ENCODE measurements around the gene FOCAD. TPM values are rescaled to one million over a fixed set of nuclear protein-coding genes. Genes with fewer than 3 reads are reported as not detected.

FOCAD gene
- total RNA-seq, 2 donors from 2014 or later, result 32.0 to 76.1 TPM

DNA sequence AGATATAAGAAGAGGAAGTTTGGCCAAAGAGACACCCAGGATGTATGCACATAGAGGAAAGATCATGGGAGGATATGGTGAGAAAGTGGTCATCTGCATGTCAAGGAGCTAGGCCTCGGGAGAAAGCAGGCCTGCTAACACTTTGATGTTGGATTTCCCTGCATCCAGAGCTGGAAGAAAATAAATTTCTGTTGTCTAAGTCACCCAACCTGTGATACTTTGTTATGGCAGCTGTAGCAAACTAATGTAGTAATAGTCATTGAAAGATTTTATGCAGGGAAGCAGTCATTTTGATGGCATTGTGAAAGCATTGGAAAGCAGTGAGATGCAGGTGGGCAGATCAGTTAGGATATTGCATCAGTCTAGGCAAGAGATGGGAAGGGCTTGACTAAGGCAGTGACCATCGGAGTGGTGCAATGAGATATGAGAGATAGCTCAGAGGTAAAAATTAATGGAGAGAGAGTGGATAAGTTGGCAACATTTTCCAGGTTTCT is 24.5 kb upstream of the FOCAD start:
- H3K4me3 ChIP-seq, result no peak overlapping the region
- DNase-seq (ENCODE audit: low spot score), result no peak
- WGBS, result 95% methylated on average over 2 of the region's 2 CpGs
- no peaks in the 10 kb centered on the region for H3K9me3 ChIP-seq
- TF ChIP-seq, protein P1, sequence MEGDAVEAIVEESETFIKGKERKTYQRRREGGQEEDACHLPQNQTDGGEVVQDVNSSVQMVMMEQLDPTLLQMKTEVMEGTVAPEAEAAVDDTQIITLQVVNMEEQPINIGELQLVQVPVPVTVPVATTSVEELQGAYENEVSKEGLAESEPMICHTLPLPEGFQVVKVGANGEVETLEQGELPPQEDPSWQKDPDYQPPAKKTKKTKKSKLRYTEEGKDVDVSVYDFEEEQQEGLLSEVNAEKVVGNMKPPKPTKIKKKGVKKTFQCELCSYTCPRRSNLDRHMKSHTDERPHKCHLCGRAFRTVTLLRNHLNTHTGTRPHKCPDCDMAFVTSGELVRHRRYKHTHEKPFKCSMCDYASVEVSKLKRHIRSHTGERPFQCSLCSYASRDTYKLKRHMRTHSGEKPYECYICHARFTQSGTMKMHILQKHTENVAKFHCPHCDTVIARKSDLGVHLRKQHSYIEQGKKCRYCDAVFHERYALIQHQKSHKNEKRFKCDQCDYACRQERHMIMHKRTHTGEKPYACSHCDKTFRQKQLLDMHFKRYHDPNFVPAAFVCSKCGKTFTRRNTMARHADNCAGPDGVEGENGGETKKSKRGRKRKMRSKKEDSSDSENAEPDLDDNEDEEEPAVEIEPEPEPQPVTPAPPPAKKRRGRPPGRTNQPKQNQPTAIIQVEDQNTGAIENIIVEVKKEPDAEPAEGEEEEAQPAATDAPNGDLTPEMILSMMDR (IDR thresholded peaks at IDR 0.05), result no peak
- TF ChIP-seq POLR2A (IDR thresholded peaks at IDR 0.05) (no peak), POLR2AphosphoS5 (IDR thresholded peaks at IDR 0.05) (no peak)
- no peaks in the 10 kb centered on the region for H3K27me3 ChIP-seq (replicated peaks; ENCODE audit: insufficient read depth)
- H3K27ac ChIP-seq, result no peak overlapping the region
- no peaks in the 10 kb centered on the region for H3K36me3 ChIP-seq
- intact Hi-C loops (cut with DNase I), result no loop called here
- H3K4me1 ChIP-seq (replicated peaks), result no peaks in the 10 kb centered on the region

GRCh38 chr9:20662156-20662555 is 21.9 kb upstream of the FOCAD start:
- H3K4me3 ChIP-seq, result no peak overlapping the region
- no peaks in the 10 kb centered on the region for H3K9me3 ChIP-seq
- H3K4me1 ChIP-seq (replicated peaks), result no peaks in the 10 kb centered on the region
- intact Hi-C loops (cut with DNase I), result no loop called here
- TF ChIP-seq POLR2A (IDR thresholded peaks at IDR 0.05) (no peak), POLR2AphosphoS5 (IDR thresholded peaks at IDR 0.05) (no peak)
- TF ChIP-seq, protein P1 (IDR thresholded peaks at IDR 0.05), result no peak
- H3K27me3 ChIP-seq (replicated peaks; ENCODE audit: insufficient read depth), result no peaks in the 10 kb centered on the region
- WGBS, result 65% methylated on average over 3 of the region's 3 CpGs
- no peaks in the 10 kb centered on the region for H3K36me3 ChIP-seq
- no peak for DNase-seq (ENCODE audit: low spot score)
- H3K27ac ChIP-seq, result no peak overlapping the region

DNA sequence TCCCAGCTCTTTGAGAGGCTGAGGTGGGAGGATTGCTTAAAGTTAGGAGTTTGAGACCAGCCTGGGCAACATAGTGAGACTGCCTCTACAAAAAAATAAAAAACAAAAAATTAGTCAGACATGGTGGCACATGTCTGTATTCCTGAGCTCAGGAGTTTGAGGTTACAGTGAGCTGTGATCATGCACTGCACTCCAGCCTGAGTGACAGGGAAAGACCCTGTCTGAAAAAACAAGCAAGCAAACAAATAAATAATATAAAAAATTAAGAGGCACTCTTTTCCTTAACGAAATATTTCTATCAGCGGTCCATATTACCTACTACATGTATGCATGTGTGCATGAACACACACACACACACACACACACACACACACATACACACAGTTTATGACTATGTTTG is 20.9 kb upstream of the FOCAD start:
- H3K9me3 ChIP-seq, result no peaks in the 10 kb centered on the region
- H3K36me3 ChIP-seq, result no peaks in the 10 kb centered on the region
- no peaks in the 10 kb centered on the region for H3K27me3 ChIP-seq (replicated peaks; ENCODE audit: insufficient read depth)
- H3K4me3 ChIP-seq, result no peak overlapping the region
- DNase-seq (ENCODE audit: low spot score), result no peak
- no peak overlapping the region for H3K27ac ChIP-seq
- intact Hi-C loops (cut with DNase I), result no loop called here
- no peaks in the 10 kb centered on the region for H3K4me1 ChIP-seq (replicated peaks)
- TF ChIP-seq, protein P1 (IDR thresholded peaks at IDR 0.05), result no peak
- TF ChIP-seq POLR2A (IDR thresholded peaks at IDR 0.05), result no peak
- TF ChIP-seq POLR2AphosphoS5 (IDR thresholded peaks at IDR 0.05), result no peak
- WGBS, result 97% methylated on average over 2 of the region's 2 CpGs

- WGBS, result 94% methylated on average over 3 of the region's 3 CpGs
- no peaks in the 10 kb centered on the region for H3K9me3 ChIP-seq
- no peak for TF ChIP-seq POLR2AphosphoS5 (IDR thresholded peaks at IDR 0.05)
- TF ChIP-seq, protein P1 (IDR thresholded peaks at IDR 0.05), result no peak
- H3K4me3 ChIP-seq, result no peak overlapping the region
- no peak overlapping the region for H3K27ac ChIP-seq
- H3K36me3 ChIP-seq, result no peaks in the 10 kb centered on the region
- H3K27me3 ChIP-seq (replicated peaks; ENCODE audit: insufficient read depth), result no peaks in the 10 kb centered on the region
- no peak for DNase-seq (ENCODE audit: low spot score)
- no peaks in the 10 kb centered on the region for H3K4me1 ChIP-seq (replicated peaks)
- intact Hi-C loops (cut with DNase I), result no loop called here
Observed at GRCh38 chr9:20664501-20664900, 19.6 kb upstream of the FOCAD start.

DNA sequence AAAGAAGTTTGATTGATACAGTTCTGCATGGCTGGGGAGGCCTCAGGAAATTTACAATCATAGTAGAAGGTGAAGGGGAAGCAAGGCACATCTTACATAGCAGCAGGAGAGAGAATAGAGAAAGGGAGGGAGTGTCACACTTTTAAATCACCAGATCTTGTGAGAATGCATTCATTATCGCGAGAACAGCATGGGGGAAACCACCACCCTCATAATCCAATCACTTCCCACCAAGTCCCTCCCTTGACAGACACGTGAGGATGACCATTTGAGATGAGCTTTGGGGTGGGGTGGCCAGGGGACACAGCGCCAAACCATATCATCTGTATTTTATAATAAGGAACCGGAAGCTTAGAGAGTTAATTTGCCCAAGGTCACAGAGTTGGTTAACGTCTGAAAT is 13.7 kb upstream of the FOCAD start:
- no peaks in the 10 kb centered on the region for H3K9me3 ChIP-seq
- no peak for DNase-seq (ENCODE audit: low spot score)
- H3K4me1 ChIP-seq (replicated peaks), result no peaks in the 10 kb centered on the region
- 79% methylated on average over 6 of the region's 6 CpGs for WGBS
- H3K4me3 ChIP-seq, result no peak overlapping the region
- intact Hi-C loops (cut with DNase I), result no loop called here
- H3K27me3 ChIP-seq (replicated peaks; ENCODE audit: insufficient read depth), result no peaks in the 10 kb centered on the region
- TF ChIP-seq, protein P1 (IDR thresholded peaks at IDR 0.05), result no peak
- TF ChIP-seq POLR2AphosphoS5 (IDR thresholded peaks at IDR 0.05) (no peak), POLR2A (IDR thresholded peaks at IDR 0.05) (no peak)
- no peaks in the 10 kb centered on the region for H3K36me3 ChIP-seq
- no peak overlapping the region for H3K27ac ChIP-seq

All from prostate gland (tissue), 2 donors.